Subcutaneous preadipocyte (primary cell): ENCODE results near the gene FMN1. TPM values are rescaled to one million over a fixed set of nuclear protein-coding genes. Genes with fewer than 3 reads are reported as not detected.

Source experiments
- small RNA-seq: library from RNA; depleted of rRNA; stranded (forward); fragments of <200 nt; gene quantifications from one replicate; pipeline ENCODE3, GENCODE V24; 2012
- total RNA-seq: library from RNA; depleted of rRNA; stranded (reverse); fragments of >200 nt; gene quantifications from 2 replicates; pipeline ENCODE4 v1.2.3, GENCODE V29; 2012

FMN1 gene
- under 0.01 and 0.59 TPM in 2 replicates for total RNA-seq

GRCh38 chr15:33194704-33195670 is at the start of gene FMN1:
Gene FMN1 (minus strand): TSS chr15:33194714. CDS start chr15:33154914, 39,800 bp downstream.

GRCh38 chr15:32717426-32718226 is 476.9 kb downstream of the FMN1 start, which contains the start of gene GREM1:
Gene GREM1 (plus strand): TSS chr15:32718004. CDS start chr15:32730691, 12,687 bp downstream.

Small RNA genes lying within 50 kb of the gene (small RNA-seq; reads per million reads assigned to genes)
- not detected for gene RF00591

Other genes starting within 250 kb of the FMN1 start
- gene RYR3, start 116.3 kb upstream of the FMN1 start, total RNA-seq: under 0.01 TPM in 1 of 2 replicates, not detected in the other